Common myeloid progenitor, CD34-positive (primary cell): ENCODE data around the gene EBF3.

Source experiments
- CTCF ChIA-PET: fragments of 350-600 bp; sonication (Branson Sonifier 250); formaldehyde crosslinking; loops from one replicate; lab custom pipeline; 2021; ENCODE audit warnings: antibody characterized with exemption; lab: Charles Lee
- POLR2A ChIA-PET: fragments of 350-600 bp; sonication (Branson Sonifier 250); formaldehyde crosslinking; loops from one replicate; lab custom pipeline; 2021; ENCODE audit warnings: antibody characterized with exemption; lab: Charles Lee
- DNase-seq, 3 donors: peaks; one replicate each; pipeline versions ENCODE4 v3.0.0 to v3.0.0-alpha.2; 2013
- H3K27ac ChIP-seq, 2 experiments: 1 replicate in 1 of 2; 2 replicates in 1 of 2; pipeline ENCODE4 v1.7.0; 2013; ENCODE audit warnings: inconsistent platforms in 2 of 2, low read length in 2 of 2, mild to moderate bottlenecking in 2 of 2, low read depth in 1 of 2, moderate library complexity in 1 of 2; ENCODE audit not compliant: severe bottlenecking in 2 of 2, insufficient read depth in 1 of 2, poor library complexity in 1 of 2
- H3K27me3 ChIP-seq, 5 experiments: replicated peaks in 2 of 5; 1 replicate in 3 of 5; 2 replicates in 2 of 5; pipeline versions ENCODE4 v1.6.1 to v1.7.0; 2013; ENCODE audit warnings: low read length in 4 of 5, mild to moderate bottlenecking in 2 of 5, moderate library complexity in 2 of 5, inconsistent platforms in 1 of 5; ENCODE audit not compliant: insufficient read depth in 5 of 5, control insufficient read depth in 4 of 5
- H3K36me3 ChIP-seq, 4 experiments: 1 replicate in 2 of 4; 2 replicates in 2 of 4; pipeline versions ENCODE4 v1.6.1 to v1.7.0; 2013; ENCODE audit warnings: low read length in 3 of 4, control low read depth in 1 of 4, mild to moderate bottlenecking in 1 of 4; ENCODE audit not compliant: control insufficient read depth in 4 of 4, insufficient read depth in 4 of 4
- H3K4me1 ChIP-seq, 4 experiments: 1 replicate in 3 of 4; 2 replicates in 1 of 4; pipeline versions ENCODE4 v1.6.1 to v1.7.1; 2013; ENCODE audit warnings: low read length in 3 of 4, mild to moderate bottlenecking in 3 of 4, control low read depth in 1 of 4, inconsistent platforms in 1 of 4, moderate library complexity in 1 of 4; ENCODE audit not compliant: control insufficient read depth in 4 of 4, insufficient read depth in 4 of 4; ENCODE audit errors: control extremely low read depth in 1 of 4
- H3K4me3 ChIP-seq, 7 experiments: 1 replicate in 4 of 7; 2 replicates in 3 of 7; pipeline versions ENCODE4 v1.5.1 to v1.7.0; 2013; ENCODE audit warnings: mild to moderate bottlenecking in 7 of 7, low read length in 6 of 7, moderate library complexity in 6 of 7, inconsistent platforms in 2 of 7, low read depth in 2 of 7, control low read depth in 1 of 7; ENCODE audit not compliant: insufficient read depth in 4 of 7, control insufficient read depth in 1 of 7; ENCODE audit errors: extremely low read depth in 1 of 7
- H3K9me3 ChIP-seq, 5 experiments: 1 replicate in 4 of 5; 2 replicates in 1 of 5; pipeline versions ENCODE4 v1.6.1 to v1.7.1; 2013; ENCODE audit warnings: low read length in 4 of 5, mild to moderate bottlenecking in 2 of 5, inconsistent platforms in 1 of 5, low read depth in 1 of 5, moderate library complexity in 1 of 5; ENCODE audit not compliant: control insufficient read depth in 4 of 5, insufficient read depth in 2 of 5; ENCODE audit errors: control extremely low read depth in 1 of 5
- WGBS: methylation state at CpG from one replicate; pipeline ENCODE4 v1.1.5; 2013; ENCODE audit not compliant: insufficient coverage; 5-methylcytosine and 5-hydroxymethylcytosine counted together

The EBF3 gene

DNA sequence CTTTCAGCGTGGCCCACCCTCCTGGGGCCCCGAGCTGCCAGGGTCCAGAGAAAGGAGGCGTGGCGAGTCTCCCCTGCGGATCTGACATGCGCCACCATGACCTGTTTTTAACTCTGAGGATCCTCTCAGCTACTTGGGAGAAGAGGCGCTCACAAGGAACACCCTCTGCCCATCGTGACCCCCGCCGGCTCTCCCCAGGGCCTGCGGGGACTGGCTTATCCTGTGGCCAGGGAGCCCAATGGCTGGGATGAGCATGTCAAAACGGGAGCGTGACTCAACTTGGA is 93.7 kb downstream of the EBF3 start:
- Histone ChIP-seq H3K4me1 (peaks cover 3 to 31% (median 9%) of the 10 kb centered on the region in 4 experiments), H3K27me3 (no peaks in the 10 kb centered on the region), H3K27ac (peak overlapping the region; percentile 86 to 91), H3K9me3 (no peaks in the 10 kb centered on the region), H3K36me3 (no peaks in the 10 kb centered on the region), H3K4me3 (no peak overlapping the region)
- ChIA-PET CTCF (interaction anchor here (1.2 to 2.7 kb wide), 2 partner anchors 12 to 240 kb away, joined by 3 to 10 read pairs; partner anchors contain the start of gene C10orf143), POLR2A (no interaction called here)
- DNase-seq, result no peak
- 96% methylated on average over 11 of the region's 13 CpGs for WGBS

DNA sequence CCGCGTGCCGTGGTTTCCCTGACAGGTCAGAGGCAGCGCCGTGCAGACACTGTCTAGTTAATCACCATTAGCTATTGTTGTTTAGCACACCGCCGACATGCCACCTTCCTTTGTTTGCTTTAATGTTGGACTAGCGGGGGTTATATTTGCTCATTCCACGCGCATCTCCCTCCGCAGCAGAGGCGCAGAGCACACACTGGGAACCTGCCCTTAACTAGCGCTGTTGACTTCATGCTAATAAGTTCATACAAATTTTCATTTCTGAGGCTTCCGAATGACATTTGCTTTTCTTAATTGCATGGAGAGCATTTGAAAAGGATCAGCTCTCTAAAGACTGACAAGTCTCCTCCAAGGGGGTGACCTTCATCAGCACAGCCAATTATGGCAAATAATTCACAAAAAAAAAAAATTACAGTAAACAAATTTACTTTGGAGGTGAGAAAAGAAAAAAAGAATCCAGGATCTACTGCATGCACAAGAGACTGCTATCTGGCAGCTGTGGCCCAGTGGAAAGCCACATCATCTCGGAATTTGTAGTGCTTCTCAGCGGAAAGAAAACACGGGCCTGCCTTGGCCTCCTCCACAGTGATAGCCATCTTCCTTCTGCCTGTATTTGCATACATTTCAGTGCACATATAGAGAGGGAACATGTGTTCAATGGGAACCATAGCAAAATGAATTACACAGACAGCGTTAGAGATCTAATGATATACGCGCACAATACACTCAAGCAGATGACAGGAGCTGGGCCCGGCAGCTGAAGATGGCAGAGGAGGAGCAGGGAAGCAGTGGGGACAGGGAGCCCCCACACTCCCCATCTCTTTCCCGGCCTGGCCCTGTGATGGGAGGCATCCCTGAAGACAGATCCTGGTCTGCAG is 94.2 kb downstream of the EBF3 start:
- no peak for DNase-seq
- ChIA-PET CTCF (interaction anchor here (1.0 to 2.7 kb wide), 4 partner anchors 9 to 240 kb away, joined by 3 to 10 read pairs (median 3); partner anchors contain the start of gene C10orf143), POLR2A (no interaction called here)
- H3K27me3 ChIP-seq, result no peaks in the 10 kb centered on the region
- WGBS, result over 99% methylated on average over 20 of the region's 22 CpGs
- H3K4me1 ChIP-seq, result peaks cover 3 to 31% (median 9%) of the 10 kb centered on the region in 4 experiments
- no peaks in the 10 kb centered on the region for H3K9me3 ChIP-seq
- H3K4me3 ChIP-seq, result no peak overlapping the region
- H3K36me3 ChIP-seq, result no peaks in the 10 kb centered on the region
- no peak overlapping the region for H3K27ac ChIP-seq

DNA sequence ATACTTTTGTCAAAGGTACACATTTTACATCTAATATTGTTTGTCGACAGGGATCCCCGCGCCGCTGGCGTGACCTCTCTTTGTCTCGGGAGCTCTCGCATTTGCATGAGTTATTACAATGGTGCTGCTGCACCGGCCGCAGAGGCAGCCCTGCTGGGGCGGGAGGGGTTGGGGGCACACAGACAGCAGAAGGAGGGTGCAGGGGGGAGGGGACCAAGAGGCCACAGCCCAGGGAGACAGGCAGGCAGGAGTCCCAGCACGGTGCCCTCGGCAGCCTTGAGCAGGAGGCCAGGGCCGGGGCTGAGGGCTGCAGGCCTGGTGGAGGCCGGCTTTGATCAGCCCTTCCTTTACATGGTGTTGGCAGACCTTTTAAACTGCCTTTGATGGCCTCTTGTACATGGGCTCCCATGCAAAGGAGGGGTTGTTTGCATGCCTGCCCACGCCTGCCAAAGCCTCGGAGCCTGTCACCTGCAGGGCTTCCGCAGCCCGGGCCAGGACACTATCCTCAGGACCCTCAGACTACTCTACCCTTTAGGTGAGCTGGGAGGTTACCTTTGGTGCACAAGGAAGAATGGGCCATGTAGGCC is 95.5 kb downstream of the EBF3 start:
- ChIA-PET POLR2A (no interaction called here), CTCF (interaction anchor here (1.4 to 1.5 kb wide), 2 partner anchors 10 to 13 kb away, joined by 3 to 5 read pairs; no protein-coding TSS in a partner anchor)
- no peak for DNase-seq
- WGBS, result 91% methylated on average over 15 of the region's 18 CpGs
- Histone ChIP-seq H3K36me3 (no peaks in the 10 kb centered on the region), H3K27ac (no peak overlapping the region), H3K9me3 (no peaks in the 10 kb centered on the region), H3K27me3 (no peaks in the 10 kb centered on the region), H3K4me3 (no peak overlapping the region), H3K4me1 (peaks cover 3 to 31% (median 9%) of the 10 kb centered on the region in 4 experiments)

GRCh38 chr10:129867631-129868179 is 96.4 kb downstream of the EBF3 start:
- H3K9me3 ChIP-seq, result no peaks in the 10 kb centered on the region
- WGBS, result over 99% methylated on average over 36 of the region's 36 CpGs
- H3K4me3 ChIP-seq, result no peak overlapping the region
- CTCF ChIA-PET, result interaction anchor here (0.6 to 1.5 kb wide), 2 partner anchors 13 to 55 kb away, joined by 3 to 5 read pairs; no protein-coding TSS in a partner anchor
- no peak for DNase-seq
- H3K36me3 ChIP-seq, result no peaks in the 10 kb centered on the region
- H3K27ac ChIP-seq, result no peak overlapping the region
- H3K27me3 ChIP-seq, result no peaks in the 10 kb centered on the region
- POLR2A ChIA-PET, result no interaction called here
- H3K4me1 ChIP-seq, result peaks cover 3 to 27% (median 9%) of the 10 kb centered on the region in 4 experiments

GRCh38 chr10:129866894-129867293 is 97.2 kb downstream of the EBF3 start:
- WGBS, result 96% methylated on average over 14 of the region's 16 CpGs
- Histone ChIP-seq H3K36me3 (no peaks in the 10 kb centered on the region), H3K27me3 (no peaks in the 10 kb centered on the region), H3K27ac (no peak overlapping the region), H3K9me3 (no peaks in the 10 kb centered on the region), H3K4me3 (no peak overlapping the region), H3K4me1 (peaks cover 3 to 18% (median 5%) of the 10 kb centered on the region in 4 experiments)
- ChIA-PET CTCF (interaction anchor here (0.6 to 1.5 kb wide), 2 partner anchors 12 to 56 kb away, joined by 3 to 5 read pairs; no protein-coding TSS in a partner anchor), POLR2A (no interaction called here)
- DNase-seq, result no peak

DNA sequence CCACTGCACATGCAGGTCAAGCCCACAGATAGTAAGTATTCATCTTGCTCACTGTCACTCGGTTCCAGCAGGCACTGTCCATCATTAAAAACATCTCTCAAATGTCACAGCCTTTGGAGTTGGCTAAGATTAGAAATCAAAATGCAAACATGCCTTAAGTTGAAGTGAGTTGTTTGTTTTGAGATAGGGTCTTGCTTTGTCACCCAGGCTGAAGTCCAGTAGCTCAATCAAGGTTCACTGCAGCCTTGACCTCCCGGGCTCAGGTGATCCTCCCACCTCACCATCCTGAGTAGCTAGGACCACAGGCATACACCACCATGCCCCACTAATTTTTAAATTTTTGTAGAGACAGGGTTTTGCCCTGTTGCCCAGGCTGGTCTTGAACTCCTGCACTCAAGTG is 98.1 kb downstream of the EBF3 start:
- no peak overlapping the region for H3K4me3 ChIP-seq
- H3K9me3 ChIP-seq, result no peaks in the 10 kb centered on the region
- H3K4me1 ChIP-seq, result peaks cover 0 to 13% (median under 1%) of the 10 kb centered on the region in 4 experiments
- CTCF ChIA-PET, result no interaction called here
- no peak for DNase-seq
- no peaks in the 10 kb centered on the region for H3K27me3 ChIP-seq
- POLR2A ChIA-PET, result no interaction called here
- H3K36me3 ChIP-seq, result no peaks in the 10 kb centered on the region
- no peak overlapping the region for H3K27ac ChIP-seq
- WGBS, result 100% methylated on average over 2 of the region's 2 CpGs
